ENCODE measurements around the gene PTPRN2. TPM values are rescaled to one million over a fixed set of nuclear protein-coding genes. Genes with fewer than 3 reads are reported as not detected.

PTPRN2 gene
- total RNA-seq, 1 experiment from 2014 or later: not detected

GRCh38 chr7:157524731-157525130 is 1062.9 kb downstream of the PTPRN2 start:
- Histone ChIP-seq H3K36me3 (ENCODE audit: low read depth) (no peaks in the 10 kb centered on the region), H3F3A (ENCODE audit: insufficient read depth, low read depth) (no peaks in the 10 kb centered on the region), H3K27ac (no peak overlapping the region), H3K27me3 (ENCODE audit: insufficient read depth, low read depth) (peaks cover 100% of the 10 kb centered on the region), H2AFZ (no peak overlapping the region), H3K4me1 (replicated peaks; ENCODE audit: insufficient read depth) (no peaks in the 10 kb centered on the region), H3K79me2 (ENCODE audit: low read depth) (no peaks in the 10 kb centered on the region), H3K4me2 (no peak overlapping the region), H4K20me1 (ENCODE audit: insufficient read depth) (no peaks in the 10 kb centered on the region), H3K4me3 (no peak overlapping the region), H3K9me2 (ENCODE audit: insufficient read depth) (no peaks in the 10 kb centered on the region), H3K9me3 (ENCODE audit: insufficient read depth, low read depth) (no peaks in the 10 kb centered on the region)
- TF ChIP-seq CTCF (conservative IDR thresholded peaks at IDR 0.05) (no peak), EZH2 (IDR thresholded peaks at IDR 0.05; ENCODE audit: low read depth) (no peak)
- POLR2A ChIA-PET (ENCODE audit: unreplicated experiment): no interaction called here
- intact Hi-C loops (cut with micrococcal nuclease; ENCODE audit: unreplicated experiment): no loop called here
- CTCF ChIA-PET: no interaction called here
- BruUV-seq (replicated peaks): no TSS peak
- DNase-seq: no peak

- no peak overlapping the region for H3K4me2 ChIP-seq
- no peaks in the 10 kb centered on the region for H3K9me2 ChIP-seq (ENCODE audit: insufficient read depth)
- H3K27ac ChIP-seq: no peak overlapping the region
- BruUV-seq (replicated peaks): no TSS peak
- TF ChIP-seq EZH2 (IDR thresholded peaks at IDR 0.05; ENCODE audit: low read depth) (no peak; the same call in none of the 2 replicates), CTCF (conservative IDR thresholded peaks at IDR 0.05) (no peak)
- no peak for DNase-seq
- H3K79me2 ChIP-seq (ENCODE audit: low read depth): no peaks in the 10 kb centered on the region
- no peaks in the 10 kb centered on the region for H3F3A ChIP-seq (ENCODE audit: insufficient read depth, low read depth)
- H3K4me3 ChIP-seq: no peak overlapping the region
- H4K20me1 ChIP-seq (ENCODE audit: insufficient read depth): no peaks in the 10 kb centered on the region; the same call in 1 of the 2 replicates
- no peak overlapping the region for H2AFZ ChIP-seq
- ChIA-PET CTCF (no interaction called here), POLR2A (ENCODE audit: unreplicated experiment) (no interaction called here)
- H3K36me3 ChIP-seq (ENCODE audit: low read depth): no peaks in the 10 kb centered on the region
- intact Hi-C loops (cut with micrococcal nuclease; ENCODE audit: unreplicated experiment): no loop called here
- H3K27me3 ChIP-seq (ENCODE audit: insufficient read depth, low read depth): peaks cover 100% of the 10 kb centered on the region
- H3K9me3 ChIP-seq (ENCODE audit: insufficient read depth, low read depth): no peaks in the 10 kb centered on the region
- H3K4me1 ChIP-seq (replicated peaks; ENCODE audit: insufficient read depth): no peaks in the 10 kb centered on the region
Observed at GRCh38 chr7:157523766-157524421, 1063.7 kb downstream of the PTPRN2 start.

- no peak for DNase-seq
- H3F3A ChIP-seq (ENCODE audit: insufficient read depth, low read depth): no peaks in the 10 kb centered on the region
- no peaks in the 10 kb centered on the region for H3K4me1 ChIP-seq (replicated peaks; ENCODE audit: insufficient read depth)
- no peak overlapping the region for H3K27ac ChIP-seq
- H3K4me2 ChIP-seq: no peak overlapping the region
- H3K36me3 ChIP-seq (ENCODE audit: low read depth): no peaks in the 10 kb centered on the region
- H3K9me3 ChIP-seq (ENCODE audit: insufficient read depth, low read depth): no peaks in the 10 kb centered on the region
- no peak overlapping the region for H2AFZ ChIP-seq
- no peaks in the 10 kb centered on the region for H3K9me2 ChIP-seq (ENCODE audit: insufficient read depth)
- BruUV-seq (replicated peaks): no TSS peak
- POLR2A ChIA-PET (ENCODE audit: unreplicated experiment): no interaction called here
- CTCF ChIA-PET: no interaction called here
- intact Hi-C loops (cut with micrococcal nuclease; ENCODE audit: unreplicated experiment): no loop called here
- H3K4me3 ChIP-seq: no peak overlapping the region
- no peaks in the 10 kb centered on the region for H3K79me2 ChIP-seq (ENCODE audit: low read depth)
- peaks cover 100% of the 10 kb centered on the region for H3K27me3 ChIP-seq (ENCODE audit: insufficient read depth, low read depth)
- no peaks in the 10 kb centered on the region; the same call in 1 of the 2 replicates for H4K20me1 ChIP-seq (ENCODE audit: insufficient read depth)
- TF ChIP-seq CTCF (conservative IDR thresholded peaks at IDR 0.05) (no peak), EZH2 (IDR thresholded peaks at IDR 0.05; ENCODE audit: low read depth) (no peak; the same call in 1 of the 2 replicates)
Observed at GRCh38 chr7:157523371-157523765, 1064.3 kb downstream of the PTPRN2 start.

Measured in PC-9 (cell line).